Measurements from ENCODE around the gene GSC.

Gene GSC

GRCh38 chr14:94779713-94780112 lies 9.8 kb upstream of the GSC start:
- peaks cover 8% of the 10 kb centered on the region for H3K4me1 ChIP-seq (ENCODE audit: insufficient read depth, poor library complexity, severe bottlenecking)
- H3K9me3 ChIP-seq (ENCODE audit: severe bottlenecking), result no peaks in the 10 kb centered on the region
- no peak for TF ChIP-seq CTCF (IDR thresholded peaks at IDR 0.05; ENCODE audit: poor library complexity, severe bottlenecking)
- H3K27ac ChIP-seq (ENCODE audit: poor library complexity, severe bottlenecking), result no peak overlapping the region
- H3K27me3 ChIP-seq (ENCODE audit: insufficient read depth, poor library complexity, severe bottlenecking), result peaks cover 13% of the 10 kb centered on the region
- H3K4me3 ChIP-seq (ENCODE audit: severe bottlenecking), result no peak overlapping the region
- ATAC-seq (ENCODE audit: low read depth) (no peak), DNase-seq (ENCODE audit: low spot score) (no peak)
- no peaks in the 10 kb centered on the region for H3K36me3 ChIP-seq (ENCODE audit: low read depth)

GRCh38 chr14:94775871-94776210 lies 5.9 kb upstream of the GSC start:
- no peak for DNase-seq (ENCODE audit: low spot score)
- Histone ChIP-seq H3K4me1 (ENCODE audit: insufficient read depth, poor library complexity, severe bottlenecking) (peaks cover 8% of the 10 kb centered on the region), H3K27ac (ENCODE audit: poor library complexity, severe bottlenecking) (no peak overlapping the region), H3K36me3 (ENCODE audit: low read depth) (no peaks in the 10 kb centered on the region), H3K9me3 (ENCODE audit: severe bottlenecking) (no peaks in the 10 kb centered on the region), H3K4me3 (ENCODE audit: severe bottlenecking) (no peak overlapping the region), H3K27me3 (ENCODE audit: insufficient read depth, poor library complexity, severe bottlenecking) (peaks cover 49% of the 10 kb centered on the region)
- peak; percentile 66; the same call in 2 of the 3 replicates for ATAC-seq (ENCODE audit: low read depth)
- TF ChIP-seq CTCF (IDR thresholded peaks at IDR 0.05; ENCODE audit: poor library complexity, severe bottlenecking), result no peak

- Histone ChIP-seq H3K36me3 (ENCODE audit: low read depth) (no peaks in the 10 kb centered on the region), H3K9me3 (ENCODE audit: severe bottlenecking) (no peaks in the 10 kb centered on the region), H3K27me3 (ENCODE audit: insufficient read depth, poor library complexity, severe bottlenecking) (peaks cover 55% of the 10 kb centered on the region), H3K27ac (ENCODE audit: poor library complexity, severe bottlenecking) (no peak overlapping the region), H3K4me1 (ENCODE audit: insufficient read depth, poor library complexity, severe bottlenecking) (peaks cover 8% of the 10 kb centered on the region), H3K4me3 (ENCODE audit: severe bottlenecking) (no peak overlapping the region)
- no peak for TF ChIP-seq CTCF (IDR thresholded peaks at IDR 0.05; ENCODE audit: poor library complexity, severe bottlenecking)
- DNase-seq (ENCODE audit: low spot score), result no peak
- ATAC-seq (ENCODE audit: low read depth), result peak; percentile 61
Observed at GRCh38 chr14:94775091-94775870, 5.4 kb upstream of the GSC start.

- H3K4me3 ChIP-seq (ENCODE audit: severe bottlenecking), result no peak overlapping the region
- no peak for TF ChIP-seq CTCF (IDR thresholded peaks at IDR 0.05; ENCODE audit: poor library complexity, severe bottlenecking)
- DNase-seq (ENCODE audit: low spot score) (no peak), ATAC-seq (ENCODE audit: low read depth) (no peak)
- H3K36me3 ChIP-seq (ENCODE audit: low read depth), result no peaks in the 10 kb centered on the region
- peaks cover 62% of the 10 kb centered on the region for H3K27me3 ChIP-seq (ENCODE audit: insufficient read depth, poor library complexity, severe bottlenecking)
- H3K9me3 ChIP-seq (ENCODE audit: severe bottlenecking), result no peaks in the 10 kb centered on the region
- no peak overlapping the region for H3K27ac ChIP-seq (ENCODE audit: poor library complexity, severe bottlenecking)
- peaks cover 8% of the 10 kb centered on the region for H3K4me1 ChIP-seq (ENCODE audit: insufficient read depth, poor library complexity, severe bottlenecking)
Observed at GRCh38 chr14:94774344-94775090, 4.6 kb upstream of the GSC start.
